Measurements from ENCODE around the gene DDX6.

GRCh38 chr11:118703563-118704106 is 87.3 kb downstream of the DDX6 start:
- TF ChIP-seq CTCF (IDR thresholded peaks at IDR 0.05) (no peak), POLR2A (IDR thresholded peaks at IDR 0.05) (no peak)

Measured in uterus (tissue), 2 donors.